ENCODE results near the gene SPACDR.

Gene SPACDR

GRCh38 chr7:100484673-100485045, 20.6 kb upstream of the SPACDR start:
- no peak for DNase-seq

GRCh38 chr7:100483722-100484672, 19.9 kb upstream of the SPACDR start, which contains the start of gene NYAP1:
Gene NYAP1, plus strand, starts transcription at chr7:100483927. Its CDS starts 1,385 bp downstream, at chr7:100485312.
- DNase-seq, result peak; percentile 49 to 59

- DNase-seq, result peak; percentile 86 to 87
Observed at GRCh38 chr7:100483090-100483721, 19.1 kb upstream of the SPACDR start.

- DNase-seq, result no peak
Observed at GRCh38 chr7:100482728-100483089, 18.6 kb upstream of the SPACDR start.

- no peak for DNase-seq
Observed at GRCh38 chr7:100481466-100481865, 17.4 kb upstream of the SPACDR start.

GRCh38 chr7:100478958-100479660, 15.0 kb upstream of the SPACDR start, which contains the start of gene TSC22D4:
Gene TSC22D4, minus strand, starts transcription at chr7:100479214. Its CDS starts 1,176 bp downstream, at chr7:100478038.
- DNase-seq, result peak; percentile 85 to 89

- no peak for DNase-seq
Observed at GRCh38 chr7:100477871-100478267, 13.8 kb upstream of the SPACDR start.

- DNase-seq, result peak; percentile 57 to 59
Observed at GRCh38 chr7:100476903-100477870, 13.1 kb upstream of the SPACDR start.

GRCh38 chr7:100476101-100476780, 12.2 kb upstream of the SPACDR start:
- DNase-seq, result no peak

- peak; percentile 32 to 36 for DNase-seq
Observed at GRCh38 chr7:100475549-100475948, 11.5 kb upstream of the SPACDR start.

- DNase-seq, result peak in 1 of 2 donors; percentile 19
Observed at GRCh38 chr7:100472854-100473499, 8.9 kb upstream of the SPACDR start.

GRCh38 chr7:100472121-100472851, 8.2 kb upstream of the SPACDR start:
- no peak for DNase-seq

GRCh38 chr7:100471021-100471420, 7.0 kb upstream of the SPACDR start:
- DNase-seq, result no peak

- DNase-seq, result peak; percentile 91 to 92
Observed at GRCh38 chr7:100469227-100470044, 5.4 kb upstream of the SPACDR start.

- no peak for DNase-seq
Observed at GRCh38 chr7:100467638-100468373, 3.7 kb upstream of the SPACDR start.

- DNase-seq, result no peak
Observed at GRCh38 chr7:100466653-100467605, 2.9 kb upstream of the SPACDR start.

GRCh38 chr7:100465702-100466311, 1.7 kb upstream of the SPACDR start:
- DNase-seq, result no peak

Measured in stimulated activated CD4-positive, alpha-beta T cell treated with anti-CD3 and anti-CD28 coated beads, Interleukin-2, amount 100 ng/mL, for 24 hours (primary cell).